ENCODE data around the gene XPO6. TPM values are rescaled to one million over a fixed set of nuclear protein-coding genes. Genes with fewer than 3 reads are reported as not detected.
A peak's percentile ranks its signal among the peaks of the same experiment; 100 is the strongest.

Gene XPO6
- total RNA-seq, 1 donor from 2014 or later: 232 TPM

DNA sequence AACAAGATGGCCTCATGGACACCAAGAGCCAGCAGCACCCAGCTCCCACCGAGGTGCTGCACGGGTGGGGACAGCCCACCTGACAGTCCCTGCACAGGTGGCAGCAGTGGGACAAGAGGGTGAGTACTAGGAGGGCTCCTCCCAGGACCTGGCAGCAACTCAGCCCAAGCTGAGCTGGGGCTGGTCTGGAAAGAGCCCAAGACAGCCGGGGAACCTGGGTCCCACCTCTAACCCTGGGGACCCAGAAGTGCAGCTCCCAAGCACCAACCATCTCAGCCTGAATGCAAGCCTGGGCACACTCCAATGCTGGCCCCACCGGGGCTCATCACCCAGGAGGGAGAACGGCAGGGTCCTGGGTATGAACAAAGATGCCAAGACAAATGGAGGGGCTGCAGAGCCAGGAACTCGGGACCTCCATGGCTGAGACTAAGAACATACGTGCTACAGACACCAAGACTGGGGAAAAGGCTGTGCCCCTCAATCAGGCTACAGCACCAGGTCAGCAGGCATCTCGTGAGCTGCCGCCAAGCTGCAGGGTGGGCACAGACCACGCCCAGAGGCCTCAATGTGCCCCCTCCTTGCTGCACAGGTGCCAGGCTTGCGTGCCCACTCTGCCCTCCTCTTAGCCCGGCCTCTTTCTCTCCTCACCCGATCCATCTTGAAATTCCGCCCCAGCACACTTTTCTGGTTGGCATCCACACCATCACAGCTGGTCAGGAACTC is 110.8 kb downstream of the XPO6 start:
- Mint-ChIP-seq H3K27ac (ENCODE audit: unreplicated experiment) (no peak overlapping the region), H3K36me3 (ENCODE audit: unreplicated experiment) (peaks cover 5% of the 10 kb centered on the region), H3K4me1 (ENCODE audit: low read depth, unreplicated experiment) (no peaks in the 10 kb centered on the region), H3K9me3 (ENCODE audit: unreplicated experiment) (peaks cover 7% of the 10 kb centered on the region), H3K4me3 (ENCODE audit: unreplicated experiment) (no peak overlapping the region), H3K27me3 (ENCODE audit: unreplicated experiment) (peaks cover 2% of the 10 kb centered on the region)
- peak; percentile 2 for DNase-seq
- TF ChIP-seq, protein P1, sequence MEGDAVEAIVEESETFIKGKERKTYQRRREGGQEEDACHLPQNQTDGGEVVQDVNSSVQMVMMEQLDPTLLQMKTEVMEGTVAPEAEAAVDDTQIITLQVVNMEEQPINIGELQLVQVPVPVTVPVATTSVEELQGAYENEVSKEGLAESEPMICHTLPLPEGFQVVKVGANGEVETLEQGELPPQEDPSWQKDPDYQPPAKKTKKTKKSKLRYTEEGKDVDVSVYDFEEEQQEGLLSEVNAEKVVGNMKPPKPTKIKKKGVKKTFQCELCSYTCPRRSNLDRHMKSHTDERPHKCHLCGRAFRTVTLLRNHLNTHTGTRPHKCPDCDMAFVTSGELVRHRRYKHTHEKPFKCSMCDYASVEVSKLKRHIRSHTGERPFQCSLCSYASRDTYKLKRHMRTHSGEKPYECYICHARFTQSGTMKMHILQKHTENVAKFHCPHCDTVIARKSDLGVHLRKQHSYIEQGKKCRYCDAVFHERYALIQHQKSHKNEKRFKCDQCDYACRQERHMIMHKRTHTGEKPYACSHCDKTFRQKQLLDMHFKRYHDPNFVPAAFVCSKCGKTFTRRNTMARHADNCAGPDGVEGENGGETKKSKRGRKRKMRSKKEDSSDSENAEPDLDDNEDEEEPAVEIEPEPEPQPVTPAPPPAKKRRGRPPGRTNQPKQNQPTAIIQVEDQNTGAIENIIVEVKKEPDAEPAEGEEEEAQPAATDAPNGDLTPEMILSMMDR (IDR thresholded peaks at IDR 0.05; ENCODE audit: partially characterized antibody, unreplicated experiment): no peak

DNA sequence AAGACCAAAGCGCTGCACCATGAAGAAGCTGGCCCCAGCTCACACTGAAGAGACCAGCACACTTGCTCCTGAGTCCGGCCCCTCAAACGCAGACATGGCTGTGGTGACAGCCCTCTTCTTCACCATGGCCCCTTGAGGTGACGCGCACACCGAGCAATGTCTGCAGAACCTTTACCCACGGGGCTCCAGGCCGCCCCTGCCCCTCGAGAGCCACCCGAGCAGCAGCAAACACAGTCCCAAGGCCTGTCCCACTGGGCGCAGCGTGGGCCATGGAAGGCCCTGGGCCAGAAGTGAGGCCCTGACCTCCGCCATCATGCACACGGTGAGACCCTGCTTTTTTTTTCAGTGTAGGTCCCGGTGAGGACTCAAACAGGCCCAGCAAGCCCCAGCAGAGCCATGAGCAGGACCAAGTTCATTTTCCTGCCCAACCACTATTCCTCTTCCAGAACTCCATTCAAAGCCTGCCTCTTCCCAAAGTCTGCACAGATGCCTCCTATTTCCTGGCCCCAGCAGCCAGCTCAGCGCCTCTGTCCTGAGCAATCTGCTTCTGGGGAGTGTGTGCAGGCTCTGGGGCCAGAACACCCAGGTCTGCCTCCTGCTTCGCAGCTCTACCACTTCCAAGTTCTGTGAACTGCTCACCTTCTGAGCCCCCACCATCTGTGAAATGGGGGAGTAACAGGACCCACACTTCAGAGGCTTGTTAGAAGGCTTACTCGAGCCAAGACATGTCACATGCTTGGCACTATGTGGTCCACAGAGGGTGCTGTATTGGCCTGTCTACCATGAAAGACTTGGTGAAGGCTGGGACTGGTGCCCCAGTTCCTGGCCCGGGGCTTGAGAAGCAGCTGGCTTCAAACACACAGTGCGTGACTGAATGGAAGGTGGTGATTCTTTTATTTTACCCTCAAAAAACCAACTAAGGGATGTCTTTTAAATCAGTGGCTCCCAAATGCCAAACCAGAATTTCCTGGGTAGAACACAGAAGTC is 112.5 kb downstream of the XPO6 start:
- Mint-ChIP-seq H3K4me1 (ENCODE audit: low read depth, unreplicated experiment) (no peaks in the 10 kb centered on the region), H3K9me3 (ENCODE audit: unreplicated experiment) (peaks cover 7% of the 10 kb centered on the region), H3K4me3 (ENCODE audit: unreplicated experiment) (no peak overlapping the region), H3K27ac (ENCODE audit: unreplicated experiment) (no peak overlapping the region), H3K27me3 (ENCODE audit: unreplicated experiment) (peaks cover 2% of the 10 kb centered on the region), H3K36me3 (ENCODE audit: unreplicated experiment) (peaks cover 5% of the 10 kb centered on the region)
- TF ChIP-seq, protein P1 (IDR thresholded peaks at IDR 0.05; ENCODE audit: partially characterized antibody, unreplicated experiment): no peak
- peak; percentile 10 for DNase-seq

DNA sequence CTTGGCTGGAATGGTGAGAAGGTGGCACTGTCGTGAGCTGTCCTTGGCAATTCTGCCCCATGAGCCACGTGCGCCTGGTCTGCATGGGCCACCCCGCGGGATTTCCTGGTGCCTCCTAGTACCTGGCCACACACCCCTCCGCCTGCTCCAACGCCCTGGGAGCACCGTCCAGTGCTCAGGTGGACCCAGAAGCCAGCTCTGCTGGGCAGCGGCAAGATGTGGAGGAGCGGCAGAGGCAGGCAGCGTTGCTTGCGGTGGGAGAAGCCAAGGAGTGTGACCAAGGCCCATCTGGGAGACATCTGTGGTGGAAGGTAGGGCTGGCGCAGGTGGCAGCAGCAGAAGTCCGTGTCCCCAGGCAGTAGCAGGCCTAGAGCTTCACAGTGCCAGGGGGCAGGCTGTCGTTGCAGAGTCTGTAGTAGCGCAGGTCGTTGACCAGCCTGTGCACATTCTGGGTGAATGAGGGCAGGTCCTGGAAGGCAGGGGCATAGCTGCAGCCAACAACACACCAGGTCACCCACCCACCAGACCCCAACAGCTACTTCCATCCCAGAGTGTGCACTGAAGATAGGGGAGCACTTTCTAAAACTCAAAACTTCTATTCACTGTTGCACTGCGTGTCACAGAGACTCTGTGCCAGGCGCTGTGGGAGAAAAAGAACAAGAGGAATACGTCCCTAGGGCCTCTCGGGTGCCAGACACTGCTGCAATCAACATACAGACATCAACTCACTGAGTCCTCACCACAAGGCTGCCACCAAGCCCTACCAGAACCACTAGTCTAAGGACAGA is 113.4 kb downstream of the XPO6 start:
- Mint-ChIP-seq H3K27ac (ENCODE audit: unreplicated experiment) (no peak overlapping the region), H3K4me1 (ENCODE audit: low read depth, unreplicated experiment) (no peaks in the 10 kb centered on the region), H3K9me3 (ENCODE audit: unreplicated experiment) (peaks cover 7% of the 10 kb centered on the region), H3K27me3 (ENCODE audit: unreplicated experiment) (peaks cover 2% of the 10 kb centered on the region), H3K36me3 (ENCODE audit: unreplicated experiment) (peaks cover 5% of the 10 kb centered on the region), H3K4me3 (ENCODE audit: unreplicated experiment) (no peak overlapping the region)
- peak; percentile 6 for DNase-seq
- TF ChIP-seq, protein P1 (IDR thresholded peaks at IDR 0.05; ENCODE audit: partially characterized antibody, unreplicated experiment): no peak

DNA sequence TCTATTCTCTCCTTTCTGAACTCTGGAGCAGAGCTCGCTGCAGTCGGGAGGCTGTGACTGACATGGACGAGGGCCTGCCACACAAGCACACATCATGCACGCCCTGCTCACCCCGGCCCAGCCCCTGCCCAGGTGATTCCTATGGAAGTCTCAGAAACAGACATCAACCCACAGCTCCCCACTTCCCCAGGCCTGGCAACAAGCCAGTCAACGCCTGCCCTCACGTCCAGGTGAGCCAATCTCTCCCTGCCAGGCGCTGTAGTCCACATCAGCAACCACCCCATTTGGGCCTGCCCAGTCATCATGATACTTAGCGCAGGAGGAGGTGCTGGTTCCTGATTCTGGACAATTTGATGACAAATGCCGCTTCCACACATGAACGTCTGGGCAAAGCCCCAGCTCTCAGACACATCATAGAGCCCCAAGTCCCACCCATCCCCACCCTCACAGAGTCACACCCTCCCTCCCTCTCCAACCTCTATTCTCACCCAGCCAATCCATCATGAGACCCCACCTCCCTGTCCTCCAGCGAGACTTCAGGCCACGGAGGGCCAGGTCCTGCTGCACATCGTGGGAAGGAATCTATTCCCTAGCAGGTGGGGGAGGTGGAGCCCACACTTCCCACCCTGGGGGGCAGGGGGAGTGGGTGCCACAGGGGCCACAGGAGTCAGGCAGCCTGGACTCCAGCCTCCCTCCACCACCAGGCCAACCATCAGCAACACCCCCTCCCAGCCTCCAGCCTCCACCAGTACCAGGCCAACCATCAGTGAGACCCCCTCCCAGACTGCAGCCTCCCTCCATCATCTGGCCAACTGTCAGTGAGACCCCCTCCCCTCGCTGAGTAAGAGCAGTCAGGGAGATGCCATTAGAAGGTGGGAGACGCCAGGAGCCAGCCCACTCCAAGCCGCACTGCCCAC is 114.5 kb downstream of the XPO6 start:
- Mint-ChIP-seq H3K27ac (ENCODE audit: unreplicated experiment) (no peak overlapping the region), H3K4me3 (ENCODE audit: unreplicated experiment) (no peak overlapping the region), H3K9me3 (ENCODE audit: unreplicated experiment) (peaks cover 7% of the 10 kb centered on the region), H3K4me1 (ENCODE audit: low read depth, unreplicated experiment) (peaks cover 7% of the 10 kb centered on the region), H3K36me3 (ENCODE audit: unreplicated experiment) (peaks cover 5% of the 10 kb centered on the region), H3K27me3 (ENCODE audit: unreplicated experiment) (peaks cover 2% of the 10 kb centered on the region)
- TF ChIP-seq, protein P1 (IDR thresholded peaks at IDR 0.05; ENCODE audit: partially characterized antibody, unreplicated experiment): no peak
- no peak for DNase-seq
